ENCODE data around the gene RRP12.

RRP12 gene

GRCh38 chr10:97372233-97372875 is 28.8 kb downstream of the RRP12 start:
- DNase-seq (ENCODE audit: insufficient read length, low spot score) = no peak
- TF ChIP-seq POLR2A (IDR thresholded peaks at IDR 0.05; ENCODE audit: low read depth, low read length) = no peak
- FAIRE-seq = no peak

DNA sequence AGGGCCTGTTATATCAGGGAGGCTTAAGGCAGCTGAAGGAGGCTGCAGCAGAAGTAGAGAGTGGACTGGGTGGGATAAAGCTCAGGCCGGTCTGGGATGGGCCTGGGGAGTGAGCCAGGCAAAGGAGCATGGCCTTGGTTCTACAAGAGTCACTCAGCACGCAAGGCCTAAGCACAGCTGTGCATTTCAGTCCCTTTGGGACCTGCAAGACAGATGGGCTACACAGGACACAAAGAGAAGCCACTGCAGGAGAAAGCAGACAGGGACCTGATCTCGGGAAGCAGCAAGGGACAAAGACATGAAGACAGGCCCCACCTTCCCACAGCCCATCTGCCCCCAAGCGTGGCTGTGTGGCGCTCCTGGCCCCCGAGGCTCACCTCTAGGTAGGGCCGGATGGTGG is 29.4 kb downstream of the RRP12 start:
- no peak for FAIRE-seq
- TF ChIP-seq POLR2A (IDR thresholded peaks at IDR 0.05; ENCODE audit: low read depth, low read length) = no peak
- DNase-seq (ENCODE audit: insufficient read length, low spot score) = no peak

DNA sequence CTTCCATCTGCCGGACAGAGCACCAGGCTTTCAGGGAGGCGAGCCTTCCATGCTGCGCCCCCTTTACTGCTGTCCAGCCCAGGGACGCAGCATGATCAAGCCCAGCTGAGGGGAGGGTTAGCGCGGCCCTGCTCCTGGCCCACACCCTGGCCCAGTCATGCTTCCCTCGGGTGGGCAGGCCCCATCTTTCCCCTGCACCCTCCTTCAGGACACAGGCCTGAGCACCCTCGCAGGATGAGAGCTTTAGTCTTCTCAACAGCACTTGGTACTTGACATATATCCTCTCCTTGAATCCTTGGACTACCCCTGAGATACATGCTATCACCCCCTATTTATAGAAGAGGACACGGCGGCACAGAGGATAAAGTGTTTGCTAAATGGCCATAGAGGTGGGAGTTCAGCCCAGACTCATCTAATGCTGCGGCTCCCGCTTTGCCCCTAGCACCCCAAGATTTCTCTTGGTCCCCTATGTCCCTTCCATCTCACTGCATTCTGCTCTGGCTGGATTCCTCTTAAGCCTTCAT is 34.0 kb downstream of the RRP12 start:
- FAIRE-seq = no peak
- no peak for TF ChIP-seq POLR2A (IDR thresholded peaks at IDR 0.05; ENCODE audit: low read depth, low read length)
- DNase-seq (ENCODE audit: insufficient read length, low spot score) = no peak

DNA sequence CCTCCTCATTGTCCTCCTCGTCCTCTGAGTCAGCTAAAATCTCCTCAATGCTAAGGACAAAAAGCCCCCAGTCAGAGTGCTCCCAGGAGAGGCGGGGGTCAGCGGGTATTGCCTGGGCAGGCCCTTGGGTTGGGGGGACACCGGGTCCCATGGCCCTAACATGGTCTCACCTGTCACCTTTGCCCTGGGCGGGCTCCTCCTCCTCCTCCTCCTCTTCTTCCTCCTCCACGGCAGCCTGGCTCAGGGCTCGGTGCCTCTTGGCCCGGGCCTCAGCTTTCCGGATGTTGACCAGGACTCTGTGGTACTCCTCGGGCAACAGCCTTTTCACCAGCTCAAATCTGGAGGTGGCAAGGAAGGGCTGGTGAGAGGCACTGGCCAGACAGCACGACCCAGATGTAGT is 34.6 kb downstream of the RRP12 start:
- no peak for TF ChIP-seq POLR2A (IDR thresholded peaks at IDR 0.05; ENCODE audit: low read depth, low read length)
- DNase-seq (ENCODE audit: insufficient read length, low spot score) = no peak
- no peak for FAIRE-seq

DNA sequence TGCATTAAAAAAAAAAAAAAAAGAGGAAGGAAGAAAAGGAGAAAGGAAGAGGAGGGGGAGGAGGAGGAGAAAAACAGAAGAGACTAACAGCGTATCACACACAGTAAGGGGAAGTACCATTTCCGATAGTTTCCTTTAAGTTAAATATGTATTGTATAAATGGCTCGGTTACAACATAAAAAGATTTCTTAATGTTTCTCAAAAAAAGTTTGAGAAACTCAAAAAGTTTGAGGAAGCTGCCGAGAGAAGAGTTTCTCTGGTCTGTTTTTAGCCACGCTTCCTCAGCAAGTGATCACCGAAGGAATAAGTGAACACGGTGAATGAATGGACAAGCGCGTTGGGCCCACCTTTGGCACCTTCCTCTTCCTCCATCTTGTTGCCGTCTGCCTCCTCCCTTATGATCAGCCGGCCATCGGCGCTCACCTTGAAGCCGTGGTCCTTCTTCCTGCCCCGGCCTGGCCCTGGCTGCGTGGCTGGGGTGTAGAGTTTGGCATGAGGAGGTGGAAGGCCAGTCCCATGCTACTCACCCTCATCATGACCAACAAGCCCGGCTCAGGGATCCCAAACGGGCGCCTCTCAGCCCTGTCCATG is 35.3 kb downstream of the RRP12 start:
- no peak for DNase-seq (ENCODE audit: insufficient read length, low spot score)
- FAIRE-seq = no peak
- no peak for TF ChIP-seq POLR2A (IDR thresholded peaks at IDR 0.05; ENCODE audit: low read depth, low read length)

GRCh38 chr10:97363071-97363470 is 38.1 kb downstream of the RRP12 start:
- no peak for TF ChIP-seq POLR2A (IDR thresholded peaks at IDR 0.05; ENCODE audit: low read depth, low read length)
- DNase-seq (ENCODE audit: insufficient read length, low spot score) (no peak), FAIRE-seq (no peak)

- TF ChIP-seq POLR2A (IDR thresholded peaks at IDR 0.05; ENCODE audit: low read depth, low read length) = no peak
- no peak for DNase-seq (ENCODE audit: insufficient read length, low spot score)
- no peak for FAIRE-seq
Observed at GRCh38 chr10:97362310-97363033, 38.7 kb downstream of the RRP12 start.

GRCh38 chr10:97361537-97361901 is 39.6 kb downstream of the RRP12 start:
- DNase-seq (ENCODE audit: insufficient read length, low spot score) (no peak), FAIRE-seq (no peak)
- TF ChIP-seq POLR2A (IDR thresholded peaks at IDR 0.05; ENCODE audit: low read depth, low read length) = no peak

- no peak for FAIRE-seq
- no peak for TF ChIP-seq POLR2A (IDR thresholded peaks at IDR 0.05; ENCODE audit: low read depth, low read length)
Observed at GRCh38 chr10:97360705-97361536, 40.2 kb downstream of the RRP12 start.

GRCh38 chr10:97358781-97359180 is 42.4 kb downstream of the RRP12 start:
- TF ChIP-seq POLR2A (IDR thresholded peaks at IDR 0.05; ENCODE audit: low read depth, low read length) = no peak
- FAIRE-seq (no peak), DNase-seq (ENCODE audit: insufficient read length, low spot score) (no peak)

More at GRCh38 chr10:97360705-97361536, 40.2 kb downstream of the RRP12 start:
- DNase-seq (ENCODE audit: insufficient read length, low spot score) = no peak

DNA sequence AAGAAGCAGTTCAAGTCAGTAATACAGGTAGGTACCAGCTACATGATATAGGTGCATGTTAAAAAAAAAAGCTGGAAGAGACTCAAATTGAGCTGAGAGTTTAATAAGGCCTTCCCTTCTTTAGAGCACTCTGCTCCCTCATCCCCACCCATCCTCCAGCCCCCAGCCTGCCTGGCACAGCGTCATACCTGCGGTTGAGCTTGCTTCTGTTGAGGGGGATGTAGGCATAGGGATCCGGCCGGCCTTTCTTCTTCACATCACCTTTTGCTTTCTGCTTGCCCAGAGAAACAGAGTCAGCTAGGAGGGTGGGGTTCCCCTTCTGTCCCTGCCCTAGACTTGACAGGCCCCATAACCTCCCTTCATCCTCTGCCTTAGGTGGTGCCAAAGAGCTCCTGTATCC is 42.8 kb downstream of the RRP12 start:
- DNase-seq (ENCODE audit: insufficient read length, low spot score) (no peak), FAIRE-seq (no peak)
- TF ChIP-seq POLR2A (IDR thresholded peaks at IDR 0.05; ENCODE audit: low read depth, low read length) = no peak

- FAIRE-seq (no peak), DNase-seq (ENCODE audit: insufficient read length, low spot score) (no peak)
- no peak for TF ChIP-seq POLR2A (IDR thresholded peaks at IDR 0.05; ENCODE audit: low read depth, low read length)
Observed at GRCh38 chr10:97356918-97357317, 44.2 kb downstream of the RRP12 start.

- DNase-seq (ENCODE audit: insufficient read length, low spot score) = no peak
- FAIRE-seq = no peak
- no peak for TF ChIP-seq POLR2A (IDR thresholded peaks at IDR 0.05; ENCODE audit: low read depth, low read length)
Observed at GRCh38 chr10:97356318-97356914, 44.7 kb downstream of the RRP12 start.
